Osteocyte (in vitro differentiated cells): ENCODE results near the gene OPCML. TPM values are rescaled to one million over a fixed set of nuclear protein-coding genes. Genes with fewer than 3 reads are reported as not detected.

Experiments used
- DNase-seq: peaks from one replicate; pipeline ENCODE4 v3.0.0; 2021; ENCODE audit warnings: mixed read lengths; ENCODE audit not compliant: unreplicated experiment; ENCODE audit errors: extremely low spot score
- H3K27ac Mint-ChIP-seq: one replicate; pipeline ENCODE4 v1.8.0; 2021; ENCODE audit warnings: mild to moderate bottlenecking, mixed read lengths; ENCODE audit not compliant: unreplicated experiment
- H3K27me3 Mint-ChIP-seq: one replicate; pipeline ENCODE4 v1.8.0; 2021; ENCODE audit warnings: mixed read lengths; ENCODE audit not compliant: unreplicated experiment
- H3K36me3 Mint-ChIP-seq: one replicate; pipeline ENCODE4 v1.8.0; 2021; ENCODE audit warnings: mixed read lengths; ENCODE audit not compliant: unreplicated experiment
- H3K4me1 Mint-ChIP-seq: one replicate; pipeline ENCODE4 v1.8.0; 2021; ENCODE audit warnings: mixed read lengths; ENCODE audit not compliant: unreplicated experiment
- H3K4me3 Mint-ChIP-seq: one replicate; pipeline ENCODE4 v1.8.0; 2021; ENCODE audit warnings: mild to moderate bottlenecking, moderate library complexity, mixed read lengths; ENCODE audit not compliant: unreplicated experiment
- H3K9me3 Mint-ChIP-seq: one replicate; pipeline ENCODE4 v1.8.0; 2021; ENCODE audit warnings: mixed read lengths; ENCODE audit not compliant: unreplicated experiment
- total RNA-seq: library from RNA; stranded (reverse); gene quantifications from 2 replicates; pipeline ENCODE4 v1.2.1, GENCODE V29; 2021
- TF ChIP-seq, protein P1 (sequence below): fragments of 200-600 bp; sonication (generic); IDR thresholded peaks from 2 replicates; pipeline ENCODE4 v1.5.0; 2021; ENCODE audit warnings: antibody characterized with exemption, mild to moderate bottlenecking, moderate library complexity

The OPCML gene
- total RNA-seq, 1 donor from 2014 or later: 0.11 TPM

DNA sequence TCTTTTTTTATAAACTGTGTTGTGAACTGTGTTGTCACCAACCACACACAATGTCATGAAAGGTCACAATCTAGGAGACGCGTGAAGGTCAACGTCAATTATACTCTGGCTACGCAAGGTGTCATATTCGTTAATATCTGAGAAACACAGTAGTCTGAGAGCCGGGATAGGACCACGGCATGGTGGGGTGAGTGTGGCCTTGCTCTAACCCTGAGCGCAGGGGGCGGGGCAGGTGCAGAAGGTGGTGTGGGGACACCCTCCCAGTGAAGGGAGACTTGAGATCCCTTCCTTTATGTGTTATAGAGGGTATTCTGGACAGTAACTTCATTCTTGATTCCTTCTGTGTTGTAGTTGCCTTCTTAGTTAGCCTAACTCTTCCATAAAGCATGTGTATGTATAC is 883.0 kb downstream of the OPCML start:
- H3K4me1 Mint-ChIP-seq: peaks cover 5% of the 10 kb centered on the region
- no peaks in the 10 kb centered on the region for H3K36me3 Mint-ChIP-seq
- no peak for DNase-seq
- H3K4me3 Mint-ChIP-seq: no peak overlapping the region
- H3K27me3 Mint-ChIP-seq: no peaks in the 10 kb centered on the region
- TF ChIP-seq, protein P1, sequence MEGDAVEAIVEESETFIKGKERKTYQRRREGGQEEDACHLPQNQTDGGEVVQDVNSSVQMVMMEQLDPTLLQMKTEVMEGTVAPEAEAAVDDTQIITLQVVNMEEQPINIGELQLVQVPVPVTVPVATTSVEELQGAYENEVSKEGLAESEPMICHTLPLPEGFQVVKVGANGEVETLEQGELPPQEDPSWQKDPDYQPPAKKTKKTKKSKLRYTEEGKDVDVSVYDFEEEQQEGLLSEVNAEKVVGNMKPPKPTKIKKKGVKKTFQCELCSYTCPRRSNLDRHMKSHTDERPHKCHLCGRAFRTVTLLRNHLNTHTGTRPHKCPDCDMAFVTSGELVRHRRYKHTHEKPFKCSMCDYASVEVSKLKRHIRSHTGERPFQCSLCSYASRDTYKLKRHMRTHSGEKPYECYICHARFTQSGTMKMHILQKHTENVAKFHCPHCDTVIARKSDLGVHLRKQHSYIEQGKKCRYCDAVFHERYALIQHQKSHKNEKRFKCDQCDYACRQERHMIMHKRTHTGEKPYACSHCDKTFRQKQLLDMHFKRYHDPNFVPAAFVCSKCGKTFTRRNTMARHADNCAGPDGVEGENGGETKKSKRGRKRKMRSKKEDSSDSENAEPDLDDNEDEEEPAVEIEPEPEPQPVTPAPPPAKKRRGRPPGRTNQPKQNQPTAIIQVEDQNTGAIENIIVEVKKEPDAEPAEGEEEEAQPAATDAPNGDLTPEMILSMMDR: no peak
- no peak overlapping the region for H3K27ac Mint-ChIP-seq
- no peaks in the 10 kb centered on the region for H3K9me3 Mint-ChIP-seq

DNA sequence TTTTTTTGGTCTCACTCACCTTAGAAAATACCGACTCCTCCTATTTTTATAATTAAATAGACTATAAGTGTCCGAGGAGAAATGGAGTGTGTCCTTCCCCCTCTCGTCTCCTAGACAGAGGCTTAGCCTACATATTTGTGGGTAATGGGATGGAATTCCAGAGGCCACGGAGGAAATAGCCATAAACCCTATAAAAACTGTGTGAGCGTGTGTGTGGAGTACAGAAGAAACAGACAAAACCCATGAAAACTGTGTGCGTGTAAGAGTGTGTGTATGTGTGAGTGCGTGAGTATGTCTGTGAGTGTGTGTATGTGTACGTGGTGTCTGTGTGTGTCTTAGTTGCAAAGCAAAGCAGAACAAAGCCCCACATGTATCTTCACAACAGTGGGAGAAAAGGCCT is 883.5 kb downstream of the OPCML start:
- H3K9me3 Mint-ChIP-seq: no peaks in the 10 kb centered on the region
- H3K36me3 Mint-ChIP-seq: no peaks in the 10 kb centered on the region
- peaks cover 5% of the 10 kb centered on the region for H3K4me1 Mint-ChIP-seq
- TF ChIP-seq, protein P1: no peak
- no peak for DNase-seq
- no peak overlapping the region for H3K4me3 Mint-ChIP-seq
- no peak overlapping the region for H3K27ac Mint-ChIP-seq
- no peaks in the 10 kb centered on the region for H3K27me3 Mint-ChIP-seq

DNA sequence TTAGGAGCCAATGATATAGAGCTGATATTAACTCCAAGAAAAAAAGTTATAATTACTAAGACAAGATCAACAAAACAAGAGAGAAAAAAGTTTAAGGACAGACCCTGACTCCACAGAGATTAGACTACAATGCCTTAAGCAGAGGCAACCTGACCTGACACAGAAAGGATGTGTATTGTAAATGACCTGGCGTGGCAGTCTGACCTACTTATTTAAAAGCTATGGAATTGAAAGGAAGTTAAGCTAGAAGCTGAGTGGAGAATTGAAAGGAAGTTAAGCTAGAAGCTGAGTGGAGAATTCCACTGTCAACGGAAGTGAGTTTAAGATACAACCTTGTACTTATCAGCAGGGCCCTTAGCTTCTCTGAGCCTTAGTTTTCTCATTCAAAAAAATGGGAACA is 885.4 kb downstream of the OPCML start:
- Mint-ChIP-seq H3K36me3 (no peaks in the 10 kb centered on the region), H3K27me3 (no peaks in the 10 kb centered on the region), H3K4me3 (no peak overlapping the region), H3K27ac (no peak overlapping the region), H3K4me1 (peaks cover 5% of the 10 kb centered on the region), H3K9me3 (no peaks in the 10 kb centered on the region)
- no peak for DNase-seq
- TF ChIP-seq, protein P1: no peak

DNA sequence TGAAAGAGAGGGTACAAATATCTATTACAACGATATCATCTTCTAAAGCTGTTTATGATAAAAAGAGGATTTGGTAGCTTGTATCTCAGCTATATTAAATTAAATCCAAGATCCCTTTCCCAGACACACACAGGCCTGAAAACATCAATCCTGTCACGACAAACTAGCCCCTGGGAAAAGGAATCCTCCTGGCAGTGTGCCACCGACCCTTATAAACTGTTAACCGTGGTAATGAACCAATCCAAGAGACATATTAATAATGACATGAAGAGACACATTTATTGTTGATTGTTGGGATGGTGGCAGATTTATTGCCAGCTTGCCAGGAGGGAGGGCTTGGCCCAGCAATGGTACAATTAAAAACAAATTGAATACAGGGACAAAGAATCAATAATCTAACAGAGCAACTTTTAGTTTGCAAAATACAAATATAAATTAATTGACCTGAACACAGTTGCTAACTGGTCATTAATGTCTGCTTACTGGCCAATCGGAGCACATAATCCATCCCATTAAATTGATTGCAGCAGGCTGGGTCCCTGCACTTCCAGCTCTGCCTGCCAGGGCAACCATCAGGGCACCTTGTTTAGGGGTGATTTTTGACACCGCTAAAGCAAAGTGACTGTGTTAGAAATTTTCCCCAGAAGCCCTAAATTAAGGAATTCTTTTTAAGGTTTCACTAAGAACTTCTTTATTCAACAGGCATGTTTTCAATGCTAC is 887.6 kb downstream of the OPCML start:
- H3K27ac Mint-ChIP-seq: no peak overlapping the region
- no peaks in the 10 kb centered on the region for H3K27me3 Mint-ChIP-seq

DNA sequence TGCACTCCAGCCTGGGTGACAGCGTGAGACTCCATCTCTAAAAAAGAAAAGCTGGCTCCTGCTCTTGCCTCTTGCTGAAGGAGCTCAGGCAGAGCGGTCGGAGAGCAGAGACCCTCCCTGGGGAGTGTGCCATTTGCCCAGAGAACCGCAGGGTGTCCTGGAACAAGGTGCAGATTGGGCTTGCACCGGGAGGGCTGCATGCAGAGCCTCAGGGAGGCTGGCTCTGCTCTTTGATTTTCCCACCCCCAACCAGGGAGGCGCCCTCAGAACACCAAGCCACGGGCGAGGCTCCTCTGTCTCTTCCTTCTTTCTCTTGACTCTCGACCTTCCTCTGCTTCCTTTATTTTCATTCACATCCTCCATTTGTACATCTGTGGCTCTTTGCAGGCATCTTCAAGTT is 889.1 kb downstream of the OPCML start:
- Mint-ChIP-seq H3K27ac (no peak overlapping the region), H3K4me3 (no peak overlapping the region), H3K9me3 (no peaks in the 10 kb centered on the region), H3K36me3 (no peaks in the 10 kb centered on the region), H3K27me3 (no peaks in the 10 kb centered on the region), H3K4me1 (no peaks in the 10 kb centered on the region)
- TF ChIP-seq, protein P1: no peak
- no peak for DNase-seq

More for the DNA sequence above, 887.6 kb downstream of the OPCML start:
- TF ChIP-seq, protein P1: no peak
- H3K36me3 Mint-ChIP-seq: no peaks in the 10 kb centered on the region
- H3K9me3 Mint-ChIP-seq: no peaks in the 10 kb centered on the region
- no peak for DNase-seq
- no peak overlapping the region for H3K4me3 Mint-ChIP-seq
- peaks cover 5% of the 10 kb centered on the region for H3K4me1 Mint-ChIP-seq
